ENCODE measurements around the gene PARP2.

Gene PARP2

DNA sequence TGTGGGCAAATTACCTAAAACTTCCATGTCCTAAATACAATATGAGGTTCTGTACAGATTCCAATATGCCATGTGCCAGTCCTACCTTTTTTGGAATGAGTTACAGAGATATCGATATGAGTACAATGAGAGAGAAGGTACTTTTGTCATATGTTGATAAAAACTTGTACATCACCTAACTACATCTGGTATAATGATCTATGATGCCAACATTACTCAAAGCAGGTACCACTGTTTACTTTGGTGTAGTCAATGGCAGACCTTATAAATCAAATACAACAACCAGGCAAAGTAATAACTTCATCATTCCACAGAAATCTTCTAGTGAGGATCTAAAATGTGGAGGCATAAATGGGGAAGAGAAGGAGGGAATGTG lies 57.1 kb downstream of the PARP2 start:
- no peak for DNase-seq (ENCODE audit: low read depth in 3 of 3)

DNA sequence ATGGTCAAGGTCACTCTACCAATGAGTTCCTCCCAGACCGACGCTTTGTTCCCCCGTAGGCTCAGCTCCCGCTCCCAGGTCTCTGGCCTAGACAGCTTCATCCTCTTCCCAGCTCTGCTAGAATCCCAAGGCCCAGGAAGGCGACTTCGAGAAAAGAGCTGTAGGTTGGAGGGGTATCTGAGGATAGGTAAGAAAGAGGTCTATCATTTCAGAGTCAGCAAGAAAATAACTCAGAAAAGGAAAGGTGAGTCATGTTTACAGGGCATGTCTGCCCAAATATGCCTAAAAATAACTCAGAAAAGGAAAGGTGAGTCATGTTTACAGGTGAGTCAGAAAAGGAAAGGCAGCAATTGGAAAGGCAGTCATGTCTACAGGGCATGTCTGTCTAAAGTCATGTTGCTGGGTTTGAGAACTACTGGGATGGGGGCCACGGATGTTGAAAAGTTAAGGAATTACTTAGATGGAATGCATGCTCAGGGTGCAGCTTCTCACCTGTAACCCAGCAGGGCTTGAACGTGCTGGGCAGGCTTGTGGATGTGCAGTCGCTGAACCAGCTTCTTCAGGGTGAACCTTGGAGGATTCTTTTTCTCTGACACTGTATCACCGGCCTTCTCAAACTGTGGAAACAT lies 57.6 kb downstream of the PARP2 start:
- DNase-seq (ENCODE audit: low read depth in 3 of 3): no peak

DNA sequence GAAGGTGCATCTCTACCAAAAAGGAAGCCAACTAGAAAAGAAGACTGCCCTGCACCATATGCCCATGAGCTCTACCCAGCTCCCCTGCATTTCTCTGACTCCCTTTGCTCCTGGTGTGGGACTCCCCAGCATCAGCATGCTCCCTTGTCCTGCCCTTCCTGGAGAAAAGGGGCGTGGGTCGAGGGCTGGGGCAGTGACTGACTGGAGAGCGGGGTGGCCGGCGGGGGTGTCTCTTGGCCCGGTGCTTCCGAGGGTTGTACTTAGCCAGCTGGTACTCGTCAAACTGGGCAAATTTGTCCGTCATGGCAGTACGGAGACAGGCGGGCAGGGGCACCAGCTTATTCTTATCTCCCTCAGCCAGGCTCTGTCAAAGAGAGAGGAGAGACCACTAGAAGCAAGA lies 60.1 kb downstream of the PARP2 start:
- no peak for DNase-seq (ENCODE audit: low read depth in 3 of 3)
